DOHH2 (cell line): Measurements from ENCODE around the gene ARFGEF3.

Experiments
- H3F3A ChIP-seq: fragments of 200-600 bp; sonication (generic), shearing (Covaris generic); 2 replicates; pipeline ENCODE4 v1.6.0; 2016; ENCODE audit warnings: antibody characterized with exemption, mild to moderate bottlenecking; ENCODE audit not compliant: control insufficient read depth, insufficient read depth
- H3K27ac ChIP-seq: fragments of 200-600 bp; sonication (generic); 2 replicates; pipeline ENCODE4 v1.5.1; 2014; ENCODE audit warnings: low read depth, mild to moderate bottlenecking, low read length, moderate library complexity
- H3K27me3 ChIP-seq: fragments of 200-600 bp; sonication (generic); 2 replicates; pipeline ENCODE4 v1.6.1; 2014; ENCODE audit warnings: mild to moderate bottlenecking, low read length, mixed read lengths; ENCODE audit not compliant: control insufficient read depth
- H3K36me3 ChIP-seq: fragments of 200-600 bp; sonication (generic); 2 replicates; pipeline ENCODE4 v1.6.1; 2014; ENCODE audit warnings: mild to moderate bottlenecking, low read length, moderate library complexity, mixed read lengths; ENCODE audit not compliant: control insufficient read depth
- H3K4me1 ChIP-seq: fragments of 200-600 bp; sonication (generic); 2 replicates; pipeline ENCODE4 v1.6.1; 2014; ENCODE audit warnings: mild to moderate bottlenecking, low read length, mixed read lengths; ENCODE audit not compliant: control insufficient read depth
- H3K4me2 ChIP-seq: fragments of 200-600 bp; sonication (generic); 2 replicates; pipeline ENCODE4 v1.6.0; 2014; ENCODE audit warnings: mild to moderate bottlenecking, low read length, moderate library complexity
- H3K4me3 ChIP-seq: fragments of 200-600 bp; sonication (generic); 2 replicates; pipeline ENCODE4 v1.5.1; 2014; ENCODE audit warnings: mild to moderate bottlenecking, low read length, mixed read lengths
- H3K79me2 ChIP-seq: fragments of 200-600 bp; sonication (generic); 2 replicates; pipeline ENCODE4 v1.6.1; 2014; ENCODE audit warnings: mild to moderate bottlenecking, low read length, mixed read lengths; ENCODE audit not compliant: control insufficient read depth
- H3K9me2 ChIP-seq: fragments of 200-600 bp; sonication (generic); replicated peaks from 2 replicates; pipeline ENCODE4 v1.6.1; 2014; ENCODE audit warnings: mild to moderate bottlenecking, low read length, mixed read lengths; ENCODE audit not compliant: control insufficient read depth
- H3K9me3 ChIP-seq: fragments of 200-600 bp; sonication (generic); 2 replicates; pipeline ENCODE4 v1.6.1; 2014; ENCODE audit warnings: antibody characterized with exemption, low read length, mixed read lengths; ENCODE audit not compliant: control insufficient read depth, insufficient read depth
- H4K20me1 ChIP-seq: fragments of 200-600 bp; sonication (generic); 2 replicates; pipeline ENCODE4 v1.6.0; 2014; ENCODE audit warnings: low read depth, mild to moderate bottlenecking, antibody characterized with exemption, low read length, moderate library complexity; ENCODE audit not compliant: control insufficient read depth, insufficient read depth
- CTCF ChIP-seq: fragments of 200-600 bp; sonication (generic); IDR thresholded peaks from one replicate; pipeline ENCODE4 v1.5.1; 2014; ENCODE audit warnings: antibody characterized with exemption, mild to moderate bottlenecking, low read depth, low read length; ENCODE audit not compliant: poor library complexity, severe bottlenecking
- EZH2phosphoT487 ChIP-seq: fragments of 200-600 bp; sonication (generic); IDR thresholded peaks from 2 replicates; pipeline ENCODE4 v1.6.1; 2017; ENCODE audit warnings: borderline replicate concordance, mild to moderate bottlenecking, antibody characterized with exemption, low read length, moderate library complexity, mixed read lengths

ARFGEF3 gene

GRCh38 chr6:138261116-138261780 lies 99.5 kb downstream of the ARFGEF3 start:
- no peaks in the 10 kb centered on the region for H3K36me3 ChIP-seq
- H3K27ac ChIP-seq: no peak overlapping the region
- no peak overlapping the region for H3K4me3 ChIP-seq
- no peaks in the 10 kb centered on the region for H3K27me3 ChIP-seq
- H3K9me2 ChIP-seq: no peaks in the 10 kb centered on the region
- H3K9me3 ChIP-seq: no peaks in the 10 kb centered on the region
- H3K79me2 ChIP-seq: no peaks in the 10 kb centered on the region
- H3K4me2 ChIP-seq: no peak overlapping the region
- no peaks in the 10 kb centered on the region for H4K20me1 ChIP-seq
- no peaks in the 10 kb centered on the region for H3K4me1 ChIP-seq
- TF ChIP-seq CTCF (no peak), EZH2phosphoT487 (no peak)
- H3F3A ChIP-seq: no peaks in the 10 kb centered on the region

GRCh38 chr6:138263963-138264362 lies 102.2 kb downstream of the ARFGEF3 start:
- Histone ChIP-seq H3K9me3 (no peaks in the 10 kb centered on the region), H3K9me2 (no peaks in the 10 kb centered on the region), H4K20me1 (no peaks in the 10 kb centered on the region), H3K4me3 (no peak overlapping the region), H3K27ac (no peak overlapping the region), H3K27me3 (no peaks in the 10 kb centered on the region), H3K79me2 (no peaks in the 10 kb centered on the region), H3K4me2 (no peak overlapping the region), H3K4me1 (no peaks in the 10 kb centered on the region), H3K36me3 (no peaks in the 10 kb centered on the region), H3F3A (no peaks in the 10 kb centered on the region)
- TF ChIP-seq EZH2phosphoT487: no peak
- no peak for TF ChIP-seq CTCF

- Histone ChIP-seq H4K20me1 (no peaks in the 10 kb centered on the region), H3K36me3 (no peaks in the 10 kb centered on the region), H3K4me1 (no peaks in the 10 kb centered on the region), H3K9me2 (no peaks in the 10 kb centered on the region), H3K27ac (no peak overlapping the region), H3K4me2 (no peak overlapping the region), H3K79me2 (no peaks in the 10 kb centered on the region), H3K9me3 (no peaks in the 10 kb centered on the region), H3K27me3 (no peaks in the 10 kb centered on the region), H3F3A (no peaks in the 10 kb centered on the region), H3K4me3 (no peak overlapping the region)
- no peak for TF ChIP-seq EZH2phosphoT487
- no peak for TF ChIP-seq CTCF
Observed at GRCh38 chr6:138264372-138264880, 102.7 kb downstream of the ARFGEF3 start.
